GM19035 (cell line): Measurements from ENCODE around the gene CSNK1E.

Experiments
- ATAC-seq: cut with Tn5 transposase; IDR thresholded peaks from one replicate; pipeline ENCODE4 v1.9.1; 2021; ENCODE audit not compliant: unreplicated experiment

The CSNK1E gene

DNA sequence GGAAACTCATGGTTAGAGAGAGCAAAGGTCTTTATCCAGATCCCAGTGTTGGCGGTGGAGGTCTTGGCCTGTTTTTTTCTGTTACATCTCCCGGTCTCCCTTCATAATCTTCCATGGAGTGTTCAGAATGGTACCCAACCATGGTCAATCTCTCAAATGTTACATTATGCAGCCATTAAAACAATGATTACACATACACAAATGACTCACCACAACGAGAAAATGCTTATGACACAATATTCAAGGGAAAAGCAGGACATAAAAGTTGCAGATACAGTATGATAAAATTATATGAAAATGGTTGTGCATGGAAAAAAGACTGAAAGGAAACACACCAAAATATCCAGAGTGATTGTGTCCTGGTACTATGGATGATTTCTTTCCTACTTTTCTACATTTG lies 17.8 kb upstream of the CSNK1E start:
- ATAC-seq = no peak

DNA sequence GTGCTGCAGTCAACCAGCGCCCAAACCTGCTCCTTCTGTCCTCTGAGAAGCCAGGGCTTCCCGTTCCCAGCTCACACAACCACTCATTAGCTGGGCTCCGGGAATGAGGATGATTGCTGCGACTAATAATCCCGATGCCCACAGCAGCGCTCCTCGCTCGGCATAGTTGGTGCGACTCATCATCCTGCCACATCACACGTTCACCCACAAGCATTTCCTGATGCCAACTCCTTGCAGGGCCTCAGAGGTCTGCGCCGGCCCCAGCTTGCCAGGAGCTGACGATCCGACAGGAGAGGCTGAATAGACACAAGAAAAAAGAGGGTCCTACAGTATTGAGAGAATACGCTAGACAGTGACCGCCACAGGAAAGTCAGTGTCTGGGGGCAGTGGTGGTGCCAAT lies 10.6 kb upstream of the CSNK1E start:
- ATAC-seq = no peak

DNA sequence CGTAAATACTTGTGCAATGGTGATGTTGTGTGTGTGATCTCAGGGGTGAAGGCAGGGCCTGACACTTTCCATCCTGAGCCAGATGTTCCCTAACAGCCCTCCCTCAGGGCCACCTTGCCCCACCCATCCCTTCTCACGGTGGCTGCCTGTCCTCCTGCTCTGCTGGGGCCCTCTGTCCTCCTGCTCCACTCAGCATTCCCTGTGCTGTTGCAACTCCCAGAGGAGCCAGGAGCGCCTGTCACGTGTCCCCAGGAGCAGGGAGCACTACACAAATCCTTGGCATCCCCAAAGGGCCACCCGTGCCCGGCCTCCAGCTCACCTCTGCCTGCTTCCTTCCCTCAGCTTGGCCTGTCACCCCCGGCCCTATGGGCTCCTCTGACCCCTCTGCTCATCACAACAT lies 10.2 kb upstream of the CSNK1E start:
- ATAC-seq = no peak

DNA sequence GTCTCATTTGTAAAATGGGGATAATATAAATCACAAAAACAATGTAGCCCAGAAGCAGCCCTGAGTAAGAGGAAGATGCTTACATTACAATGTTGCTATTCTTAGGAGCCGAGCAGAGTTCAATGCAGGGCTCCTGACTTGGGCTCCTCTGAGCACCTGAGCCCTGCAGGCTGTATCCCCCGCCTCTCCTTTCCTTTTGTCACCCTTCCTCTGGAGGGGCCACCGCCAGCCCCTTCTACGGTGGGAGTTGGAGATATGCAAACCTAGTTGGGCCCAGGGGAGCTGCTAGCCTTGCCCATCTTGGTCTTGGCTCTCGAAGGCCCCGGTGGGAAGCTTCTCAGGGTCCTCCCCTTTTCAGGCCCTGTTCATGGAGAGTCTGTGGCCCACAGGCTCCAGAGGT lies 8.4 kb upstream of the CSNK1E start:
- no peak for ATAC-seq

DNA sequence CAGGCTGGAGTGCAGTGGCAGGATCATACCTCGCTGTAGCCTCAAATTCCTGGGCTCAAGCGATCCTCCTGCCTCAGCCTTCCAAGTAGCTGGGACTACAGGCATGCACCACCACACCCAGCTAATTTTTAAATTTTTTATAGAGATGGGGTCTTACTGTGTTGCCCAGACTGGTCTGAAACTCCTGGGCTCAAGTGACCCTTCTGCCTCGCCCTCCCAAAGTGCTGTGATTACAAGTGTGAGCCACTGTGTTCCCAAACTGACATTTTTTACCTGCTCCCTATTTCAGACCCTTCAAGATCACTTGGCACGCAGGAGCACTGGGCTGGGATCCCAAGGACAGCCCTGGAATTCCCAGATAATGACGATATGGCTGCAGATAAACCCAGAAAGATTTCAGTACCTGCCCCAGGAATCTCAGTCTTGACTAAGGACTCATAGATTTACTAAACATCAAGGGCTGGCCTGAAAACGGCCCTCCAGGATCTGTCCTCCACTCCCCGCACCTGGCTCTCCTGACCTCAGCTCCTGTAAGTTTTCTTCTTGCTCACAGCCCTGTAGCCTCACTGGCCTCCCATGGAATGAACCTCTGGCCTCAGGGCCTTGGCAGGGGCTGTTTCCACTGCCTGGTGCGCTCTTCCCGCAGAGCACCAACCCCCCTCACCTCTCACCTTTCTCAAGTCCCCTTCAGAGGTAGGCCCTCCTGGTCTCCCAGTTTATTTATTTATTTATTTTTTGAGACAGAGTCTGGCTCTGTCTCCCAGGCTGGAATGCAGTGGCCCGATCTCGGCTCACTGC lies 3.6 kb upstream of the CSNK1E start:
- no peak for ATAC-seq

DNA sequence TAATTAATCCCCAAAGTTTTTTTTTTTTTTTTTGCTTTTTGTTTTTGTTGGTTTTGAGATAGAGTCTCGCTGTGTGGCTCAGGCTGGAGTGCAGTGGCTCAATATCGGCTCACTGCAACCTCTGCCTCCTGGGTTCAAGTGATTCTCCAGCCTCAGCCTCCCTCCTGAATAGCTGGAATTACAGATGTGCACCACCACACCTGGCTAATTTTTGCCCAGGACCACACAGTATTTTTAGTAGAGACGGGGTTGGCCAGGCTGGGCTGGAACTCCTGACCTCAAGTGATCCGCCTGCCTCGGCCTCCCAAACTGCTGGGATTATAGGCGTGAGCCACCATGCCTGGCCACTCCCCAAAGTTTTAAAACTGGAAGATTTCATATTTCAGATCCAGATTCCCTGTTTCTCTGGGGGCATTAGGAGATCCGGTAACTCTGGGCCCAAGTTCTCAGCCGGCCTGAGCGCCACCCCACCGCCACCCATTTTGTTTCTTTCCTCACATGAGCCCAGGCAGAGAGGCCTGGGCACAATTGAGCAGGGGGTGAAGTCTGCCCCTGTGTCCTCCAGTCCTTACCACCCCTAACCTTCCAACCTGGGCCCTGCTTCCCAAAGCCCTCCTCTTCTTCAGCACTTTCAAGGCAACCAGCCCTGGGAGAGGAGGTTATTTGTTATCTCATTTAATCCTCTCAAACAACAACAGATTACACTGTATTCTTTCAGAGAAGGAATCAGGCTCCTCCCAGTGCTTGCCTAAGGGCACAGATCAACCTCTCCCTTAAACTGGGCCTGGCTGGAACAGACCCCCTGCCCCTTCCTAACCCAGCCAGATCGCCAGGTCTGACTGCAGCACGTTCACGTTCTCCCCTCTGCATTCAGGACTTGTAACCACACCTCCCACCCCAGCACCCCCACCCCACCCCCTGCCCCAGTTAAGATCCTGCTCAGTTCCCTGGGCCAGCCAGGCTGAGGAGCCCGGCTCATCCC lies 1.9 kb upstream of the CSNK1E start:
- no peak for ATAC-seq

DNA sequence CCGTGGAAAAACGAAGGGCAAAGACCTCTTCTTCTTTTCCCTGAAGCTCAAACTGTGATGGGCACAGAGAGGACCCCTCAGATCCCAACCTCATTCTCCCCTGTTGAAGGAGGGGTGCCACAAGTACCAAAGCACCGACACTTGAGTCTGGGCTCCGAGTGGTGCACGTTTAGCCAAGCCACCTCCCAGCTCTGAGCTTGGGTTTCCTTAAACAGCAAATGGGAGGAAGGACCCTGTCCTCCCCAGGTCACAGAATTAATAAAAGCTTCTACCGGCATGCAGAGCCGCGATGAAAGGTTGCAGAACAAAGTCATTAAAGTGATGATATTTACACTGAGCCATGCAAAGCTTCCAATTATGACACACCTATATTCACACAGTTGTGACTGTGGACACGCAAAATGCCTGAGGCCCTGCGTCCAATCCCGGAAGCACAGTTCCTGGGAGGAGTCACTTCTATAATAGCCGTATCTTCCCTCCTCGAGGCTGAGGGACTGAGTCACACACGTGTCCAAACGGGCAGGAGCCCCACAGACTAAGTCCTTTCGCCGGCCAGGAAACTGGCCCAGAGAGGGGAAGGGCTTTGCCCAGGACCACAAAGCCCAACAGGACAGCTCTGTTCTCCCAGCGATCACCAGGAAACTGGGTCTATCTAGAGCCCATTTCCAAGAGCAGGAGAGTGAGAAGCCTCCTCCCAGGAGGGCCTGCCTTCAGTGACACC lies 922 bp upstream of the CSNK1E start:
- no peak for ATAC-seq

DNA sequence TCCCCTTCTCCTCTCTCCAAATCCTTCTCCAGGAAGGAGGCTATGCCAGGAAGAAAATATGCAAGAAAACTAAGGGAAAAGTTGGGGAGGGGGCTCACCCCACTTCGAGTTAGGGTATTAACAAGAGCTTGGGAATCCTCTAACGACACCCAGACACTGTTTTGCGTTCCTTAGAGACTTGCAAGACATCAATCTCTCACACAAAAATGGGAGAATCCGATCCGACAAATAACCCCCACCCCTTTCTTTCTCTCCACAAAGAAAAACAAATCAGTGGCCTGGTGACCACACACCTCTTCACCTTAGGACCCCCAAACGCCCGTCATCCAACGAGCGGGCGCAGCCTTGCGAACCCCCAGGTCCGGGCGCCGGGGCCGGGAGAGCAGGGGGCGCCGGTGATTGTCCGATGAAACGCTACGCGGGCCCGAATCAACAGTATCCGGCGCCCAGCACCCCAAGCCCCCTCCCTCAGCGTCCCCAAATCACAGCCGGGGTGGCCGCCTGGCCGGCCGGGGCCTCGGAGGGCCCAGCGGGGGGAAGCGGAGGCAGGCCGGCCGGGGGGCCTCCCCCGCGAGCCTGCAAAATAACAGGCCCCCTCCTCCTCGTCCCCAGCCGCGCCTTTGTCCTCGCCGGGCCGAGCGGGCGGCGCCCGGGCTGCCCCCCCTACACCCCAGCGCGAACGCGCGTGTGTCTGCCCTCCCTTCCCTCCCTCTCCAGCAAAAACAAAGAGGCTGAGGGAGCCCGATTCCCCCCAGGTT lies 690 bp downstream of the CSNK1E start:
- ATAC-seq = peak; percentile 26

DNA sequence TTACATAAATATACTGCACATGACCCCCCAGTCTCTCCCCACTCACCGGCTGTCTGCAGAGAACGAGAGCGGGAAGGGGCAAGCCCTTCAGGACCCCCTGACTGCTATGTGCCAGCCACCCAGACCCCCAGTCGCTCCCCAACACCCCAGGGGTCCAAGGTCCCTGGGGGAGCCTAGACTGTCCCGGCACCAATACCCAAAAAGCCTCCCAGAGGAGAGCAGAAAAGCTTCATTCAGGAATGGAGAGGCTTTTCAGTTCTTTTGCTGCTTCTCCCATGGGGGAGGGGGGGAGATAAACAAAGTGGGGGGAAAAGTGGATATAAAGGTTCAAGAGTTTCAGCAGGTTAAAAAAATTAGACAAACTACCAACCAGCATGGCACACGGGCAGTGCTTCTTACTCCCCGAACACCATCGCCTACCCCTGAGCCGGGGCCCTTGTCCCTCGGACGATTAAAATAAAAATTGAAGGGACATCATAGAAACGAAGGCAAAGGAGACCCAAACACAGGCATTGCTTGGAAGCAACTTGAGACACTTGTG lies 1.3 kb downstream of the CSNK1E start:
- no peak for ATAC-seq

DNA sequence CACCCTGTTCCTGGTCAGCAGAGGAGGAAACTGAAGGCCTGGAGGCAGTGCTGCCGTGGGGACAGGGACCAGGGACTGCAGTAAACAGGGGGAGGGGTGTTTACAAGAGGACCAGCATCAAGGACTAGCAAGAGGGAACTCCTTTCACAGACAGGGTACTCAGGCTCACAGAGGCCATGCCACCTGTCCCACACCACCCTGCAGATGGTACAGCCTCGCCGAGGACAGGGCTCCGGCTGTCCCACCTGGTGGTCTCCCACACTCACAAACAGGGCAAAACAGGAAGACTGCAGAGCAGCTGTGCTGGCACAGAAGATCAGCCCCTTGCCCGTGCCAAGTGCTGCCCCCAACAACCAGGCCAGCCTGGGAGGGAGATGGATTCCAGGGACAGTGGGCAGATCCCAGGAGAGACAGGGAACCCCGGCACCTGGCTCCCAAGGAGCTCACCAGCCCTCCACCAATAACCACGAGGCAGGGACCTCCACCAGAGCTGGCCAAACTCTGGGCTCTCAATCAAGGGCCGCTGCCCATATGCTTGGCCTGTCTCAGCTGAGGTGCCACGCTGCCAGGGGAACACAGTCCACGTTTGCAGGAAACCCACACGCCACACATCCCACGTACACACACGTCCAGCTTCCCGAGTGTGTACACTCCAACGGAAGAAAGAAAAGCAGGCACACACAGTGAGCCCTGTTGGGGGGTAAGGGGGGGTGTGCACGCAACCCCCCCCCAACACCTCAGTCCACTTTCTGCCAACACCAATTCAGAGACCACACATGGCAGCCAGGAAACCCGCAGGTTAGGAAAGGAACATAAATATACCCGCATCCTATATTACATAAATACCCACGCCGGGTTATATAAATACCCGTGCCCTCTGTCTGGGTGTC lies 2.1 kb downstream of the CSNK1E start:
- no peak for ATAC-seq

DNA sequence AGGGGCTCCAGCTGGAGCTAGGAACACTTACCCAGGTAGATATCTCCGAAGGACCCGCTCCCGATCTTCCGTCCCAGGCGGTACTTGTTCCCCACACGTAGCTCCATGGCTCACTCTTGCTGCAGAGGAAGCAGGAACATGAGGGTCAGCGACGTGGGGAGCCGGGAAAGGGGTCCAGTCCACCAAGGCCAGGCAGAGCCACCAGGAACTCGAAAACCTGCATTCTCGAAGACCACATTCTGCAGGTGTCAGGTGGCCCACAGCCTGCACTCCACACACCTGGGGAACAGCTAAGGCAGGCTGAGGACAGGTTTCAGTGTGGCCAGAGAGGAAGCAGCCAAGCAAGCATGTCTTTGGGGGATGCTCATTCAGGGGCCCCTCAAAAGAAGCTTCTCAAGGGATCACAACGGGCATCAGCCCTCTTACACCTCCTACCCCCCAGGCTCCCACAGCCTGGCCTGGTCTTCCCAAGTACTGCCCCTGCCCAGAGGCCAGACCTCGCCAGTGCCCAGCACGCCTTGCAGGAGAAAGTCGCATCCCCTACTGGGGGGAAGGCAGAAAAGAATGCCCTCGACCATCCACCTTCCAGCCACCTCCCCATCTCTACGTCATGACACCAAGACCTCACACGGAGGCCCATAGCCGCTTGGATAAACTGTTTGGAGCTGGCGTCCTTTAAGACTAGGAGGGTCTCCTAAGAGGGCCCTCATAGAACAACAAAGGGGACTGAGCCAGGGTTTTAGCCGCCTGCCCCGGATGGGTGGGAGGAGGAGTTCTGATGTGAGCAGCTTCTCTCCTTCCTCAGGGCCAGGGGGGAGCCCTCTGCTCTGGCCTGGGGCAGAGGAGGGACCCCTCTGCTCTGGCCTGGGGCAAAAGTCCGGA lies 2.9 kb downstream of the CSNK1E start:
- no peak for ATAC-seq

DNA sequence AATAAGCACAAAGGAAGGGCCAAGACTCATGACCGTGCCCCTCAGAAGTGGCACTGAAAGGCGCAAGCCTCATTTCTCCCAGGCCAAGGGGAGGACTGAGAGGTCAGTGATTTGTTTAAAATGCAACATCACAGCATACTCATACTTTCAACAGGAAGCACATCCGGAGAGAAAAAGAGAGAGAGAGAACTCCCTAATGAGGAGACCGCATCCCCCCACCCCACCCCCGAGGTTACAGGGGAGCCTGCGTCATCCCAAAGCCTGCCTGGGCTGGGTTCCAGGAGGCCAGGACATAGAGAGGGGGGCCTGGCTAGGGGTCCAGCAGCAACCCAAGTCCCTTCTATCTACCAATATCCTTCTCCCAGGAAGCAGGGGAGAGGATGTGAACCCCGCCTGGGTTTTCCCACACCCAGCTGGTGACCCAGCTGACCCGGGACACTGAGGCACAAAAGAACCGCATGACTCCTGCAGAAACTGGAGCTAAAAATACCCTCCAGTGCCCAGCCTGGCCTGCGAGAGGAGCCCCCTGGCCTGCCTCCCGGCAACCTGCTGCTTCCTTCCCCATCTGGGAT lies 3.8 kb downstream of the CSNK1E start:
- ATAC-seq = no peak

DNA sequence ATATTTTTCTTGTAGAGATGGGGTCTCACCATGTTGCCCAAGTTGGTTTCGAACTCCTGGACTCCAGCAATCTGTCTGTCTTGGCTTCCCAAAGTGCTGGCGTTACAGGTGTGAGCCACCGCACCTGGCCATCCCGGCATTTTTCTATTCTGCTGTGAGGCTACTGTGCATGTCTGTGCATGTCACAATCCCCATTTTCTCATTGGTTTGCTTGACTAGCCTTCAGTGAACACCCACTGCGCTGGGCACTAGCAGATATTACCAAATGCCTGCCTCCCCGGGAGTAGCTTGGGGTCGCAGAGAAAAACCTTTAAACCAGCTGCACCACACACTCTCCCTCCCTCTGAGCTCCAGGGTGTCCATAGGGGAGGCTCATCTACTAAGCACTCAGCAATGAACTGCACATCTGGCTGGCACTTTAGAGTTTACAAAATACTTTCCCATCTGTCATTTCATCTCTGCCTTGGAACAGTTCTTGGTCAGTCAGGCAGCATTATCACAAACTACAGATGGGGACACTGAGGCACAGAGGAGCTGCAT lies 4.9 kb downstream of the CSNK1E start:
- ATAC-seq = no peak

DNA sequence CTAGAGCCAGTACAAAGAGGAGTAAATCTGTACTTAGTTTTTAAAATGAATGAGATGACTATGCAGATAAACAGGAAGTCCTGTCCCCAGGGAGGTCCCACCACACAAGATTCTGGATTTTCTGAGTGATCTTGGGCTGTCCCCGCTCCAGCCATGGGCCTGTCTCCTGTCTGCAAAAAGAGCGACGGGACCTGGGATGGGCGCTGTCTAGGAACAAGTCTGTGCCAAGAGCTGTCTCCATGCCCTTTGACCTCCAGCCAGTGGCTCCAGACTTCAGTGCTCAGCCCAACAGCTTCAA lies 6.0 kb downstream of the CSNK1E start:
- no peak for ATAC-seq

DNA sequence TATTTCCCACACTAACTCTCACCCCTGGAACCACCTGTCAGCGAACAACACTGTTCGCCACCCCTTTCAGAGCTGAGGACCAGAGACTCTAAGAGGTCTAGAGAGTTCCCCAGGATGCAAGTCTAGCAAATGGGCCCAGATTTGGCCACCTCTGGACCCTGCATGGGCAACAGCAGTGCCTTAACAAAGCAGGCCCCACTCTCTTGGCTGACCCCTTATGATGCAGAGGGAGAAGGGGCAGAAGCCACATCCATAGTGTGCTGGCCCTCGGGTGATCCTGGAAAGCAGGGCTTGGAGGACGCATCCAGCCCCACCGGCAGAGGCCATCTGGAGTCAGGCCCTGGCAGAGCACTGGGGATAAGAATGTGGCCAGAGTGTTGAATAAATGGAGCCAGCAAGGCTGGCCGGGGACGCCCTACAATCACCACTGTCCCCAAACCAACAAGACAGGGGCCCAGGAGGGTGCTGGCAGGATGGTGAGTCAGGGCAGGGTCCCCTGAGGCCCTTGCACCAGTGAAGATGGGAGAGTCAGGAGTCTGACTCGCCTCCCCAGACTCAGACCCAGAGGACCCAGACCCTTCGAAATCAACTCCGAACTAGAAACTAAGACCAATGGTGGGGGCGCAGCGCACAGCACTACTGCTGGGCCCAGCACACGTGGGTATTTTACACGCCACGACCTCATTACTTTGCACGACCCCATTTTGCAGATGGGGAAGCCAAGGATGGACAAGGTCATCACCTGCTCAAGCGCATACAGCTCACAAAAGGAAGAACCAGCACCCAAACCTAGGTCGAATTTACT lies 6.5 kb downstream of the CSNK1E start:
- ATAC-seq = no peak

DNA sequence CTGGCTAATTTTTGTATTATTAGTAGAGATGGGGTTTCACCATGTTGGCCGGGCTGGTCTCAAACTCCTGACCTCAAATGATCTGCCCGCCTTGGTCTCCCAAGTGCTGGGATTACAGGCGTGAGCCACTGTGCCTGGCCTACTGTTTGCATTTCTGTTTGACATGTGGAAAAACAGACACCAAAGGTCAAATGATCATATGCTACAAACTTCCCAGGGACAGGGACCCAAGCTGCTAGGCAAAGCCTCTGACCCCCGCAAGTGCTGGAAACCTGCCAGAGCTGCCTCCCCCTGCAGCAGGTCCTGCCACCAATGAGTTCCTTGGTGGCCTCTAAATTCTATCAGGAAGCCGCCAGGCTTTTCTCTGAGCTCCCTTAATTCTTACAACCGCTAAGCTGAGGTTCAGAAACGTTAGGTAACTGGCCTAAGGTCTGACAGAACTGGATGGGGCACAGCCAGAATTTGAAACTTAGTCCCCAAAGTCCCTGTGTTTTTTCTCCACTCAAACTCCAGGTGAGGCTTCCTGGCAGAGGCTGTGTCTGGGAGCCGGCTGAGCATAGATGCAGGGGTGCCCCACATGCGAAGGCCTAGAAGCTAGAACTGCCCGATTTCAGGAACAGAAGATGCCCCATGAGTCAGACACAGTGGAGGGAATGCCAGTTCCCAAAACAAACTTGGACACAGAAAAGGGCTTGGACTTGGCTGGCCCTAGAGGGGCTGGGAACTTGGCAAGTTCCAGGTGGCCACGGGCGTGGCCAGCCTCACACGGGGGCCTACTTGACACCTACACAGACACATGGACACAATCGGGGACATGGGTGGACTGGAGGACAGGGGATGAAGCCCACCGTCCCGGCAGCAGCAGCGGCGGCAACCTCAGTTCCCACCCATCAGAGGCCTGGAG lies 7.4 kb downstream of the CSNK1E start:
- no peak for ATAC-seq
